Spleen (tissue), 7 donors: Measurements from ENCODE around the gene RPUSD1.

ENCODE experiments used
- POLR2A ChIP-seq, 3 donors: fragments of 450-650 bp; IDR thresholded peaks; one replicate each; pipeline ENCODE4 v1.5.1; 2017; ENCODE audit warnings: antibody characterized with exemption in 3 of 3, mild to moderate bottlenecking in 1 of 3
- TF ChIP-seq, protein P1 (sequence below), 11 experiments: fragments of 200-600 bp in 7 of 11; fragments of 450-650 bp in 4 of 11; sonication (generic) in 4 of 11; IDR thresholded peaks in 8 of 11; conservative IDR thresholded peaks in 3 of 11; 1 replicate in 7 of 11; 2 replicates in 4 of 11; pipeline versions ENCODE4 v1.4.0 to v1.8.0; 2016 to 2021; ENCODE audit warnings: antibody characterized with exemption in 11 of 11, inconsistent platforms in 4 of 11, mild to moderate bottlenecking in 1 of 11
- donor health status: DM: no; HTN: no; CAD: no; lungs with moderate emphysema.
- donor health status: DM: no; HTN: no; CAD: no.
- donor health status: DM: no; HTN: no; CAD: no.

DNA sequence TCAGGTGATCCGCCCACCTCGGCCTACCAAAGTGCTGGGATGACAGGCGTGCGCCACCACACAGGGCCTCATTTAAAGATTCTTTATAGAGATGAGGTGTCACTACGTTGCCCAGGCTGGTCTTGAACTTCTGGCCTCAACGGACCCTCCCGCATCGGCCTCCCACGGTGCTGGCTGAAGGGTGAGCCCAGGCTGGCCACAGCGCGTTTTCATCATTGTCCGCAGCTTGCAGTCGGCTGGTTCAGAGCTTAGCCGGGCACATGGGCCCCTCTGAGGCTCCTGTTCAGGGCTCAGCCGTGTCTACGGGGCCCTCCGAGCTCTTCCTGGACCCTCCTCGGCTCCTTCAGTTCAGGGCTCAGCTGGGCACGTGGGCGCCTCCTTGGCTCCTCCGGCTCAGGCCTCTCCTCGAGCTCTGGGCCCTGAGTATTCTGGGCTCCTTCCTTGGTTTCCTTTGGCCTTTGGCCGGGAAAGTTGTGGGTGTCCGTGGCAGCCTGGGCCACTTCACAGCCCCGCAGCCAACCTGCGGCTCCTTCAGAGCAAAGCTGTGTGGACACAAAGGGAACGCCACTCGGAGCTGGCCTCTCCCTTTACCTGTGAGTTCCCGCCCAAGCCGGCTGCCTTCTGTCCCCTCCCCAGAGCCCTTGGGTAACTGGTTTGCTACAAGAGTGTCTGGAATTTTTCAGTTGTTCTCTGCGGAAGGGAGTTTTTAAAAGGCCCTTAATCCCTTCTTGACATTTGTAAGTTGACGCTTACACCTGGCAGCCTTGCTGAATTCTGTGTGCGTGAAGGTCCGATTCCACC is 28.9 kb downstream of the RPUSD1 start:
- TF ChIP-seq, protein P1, sequence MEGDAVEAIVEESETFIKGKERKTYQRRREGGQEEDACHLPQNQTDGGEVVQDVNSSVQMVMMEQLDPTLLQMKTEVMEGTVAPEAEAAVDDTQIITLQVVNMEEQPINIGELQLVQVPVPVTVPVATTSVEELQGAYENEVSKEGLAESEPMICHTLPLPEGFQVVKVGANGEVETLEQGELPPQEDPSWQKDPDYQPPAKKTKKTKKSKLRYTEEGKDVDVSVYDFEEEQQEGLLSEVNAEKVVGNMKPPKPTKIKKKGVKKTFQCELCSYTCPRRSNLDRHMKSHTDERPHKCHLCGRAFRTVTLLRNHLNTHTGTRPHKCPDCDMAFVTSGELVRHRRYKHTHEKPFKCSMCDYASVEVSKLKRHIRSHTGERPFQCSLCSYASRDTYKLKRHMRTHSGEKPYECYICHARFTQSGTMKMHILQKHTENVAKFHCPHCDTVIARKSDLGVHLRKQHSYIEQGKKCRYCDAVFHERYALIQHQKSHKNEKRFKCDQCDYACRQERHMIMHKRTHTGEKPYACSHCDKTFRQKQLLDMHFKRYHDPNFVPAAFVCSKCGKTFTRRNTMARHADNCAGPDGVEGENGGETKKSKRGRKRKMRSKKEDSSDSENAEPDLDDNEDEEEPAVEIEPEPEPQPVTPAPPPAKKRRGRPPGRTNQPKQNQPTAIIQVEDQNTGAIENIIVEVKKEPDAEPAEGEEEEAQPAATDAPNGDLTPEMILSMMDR (IDR thresholded peaks at IDR 0.05 in 8 of 11, conservative IDR thresholded peaks at IDR 0.05 in 3 of 11): no peak
- TF ChIP-seq POLR2A (IDR thresholded peaks at IDR 0.05): no peak
